Fibroblast of peridontal ligament (primary cell): ENCODE measurements around the gene PMIS2.

Experiments
- DNase-seq: peaks from one replicate; pipeline ENCODE4 v3.0.0-alpha.2; 2010; ENCODE audit errors: extremely low read depth

The PMIS2 gene

DNA sequence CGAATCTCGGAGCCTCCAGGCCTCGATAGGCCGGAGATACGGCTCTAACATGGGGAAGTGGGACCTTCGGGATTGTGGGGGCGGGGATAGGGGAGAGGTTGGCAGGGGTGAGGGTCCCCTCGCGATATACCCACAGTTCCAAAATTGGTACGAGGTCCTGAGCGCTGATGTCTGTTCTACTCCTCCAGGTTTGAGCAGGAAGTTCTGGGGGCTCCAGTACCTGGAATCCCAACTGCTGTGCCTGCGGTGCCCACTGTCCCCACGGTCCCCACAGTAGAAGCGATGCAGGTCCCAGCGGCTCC, 43.3 kb downstream of the PMIS2 start:
- no peak for DNase-seq

DNA sequence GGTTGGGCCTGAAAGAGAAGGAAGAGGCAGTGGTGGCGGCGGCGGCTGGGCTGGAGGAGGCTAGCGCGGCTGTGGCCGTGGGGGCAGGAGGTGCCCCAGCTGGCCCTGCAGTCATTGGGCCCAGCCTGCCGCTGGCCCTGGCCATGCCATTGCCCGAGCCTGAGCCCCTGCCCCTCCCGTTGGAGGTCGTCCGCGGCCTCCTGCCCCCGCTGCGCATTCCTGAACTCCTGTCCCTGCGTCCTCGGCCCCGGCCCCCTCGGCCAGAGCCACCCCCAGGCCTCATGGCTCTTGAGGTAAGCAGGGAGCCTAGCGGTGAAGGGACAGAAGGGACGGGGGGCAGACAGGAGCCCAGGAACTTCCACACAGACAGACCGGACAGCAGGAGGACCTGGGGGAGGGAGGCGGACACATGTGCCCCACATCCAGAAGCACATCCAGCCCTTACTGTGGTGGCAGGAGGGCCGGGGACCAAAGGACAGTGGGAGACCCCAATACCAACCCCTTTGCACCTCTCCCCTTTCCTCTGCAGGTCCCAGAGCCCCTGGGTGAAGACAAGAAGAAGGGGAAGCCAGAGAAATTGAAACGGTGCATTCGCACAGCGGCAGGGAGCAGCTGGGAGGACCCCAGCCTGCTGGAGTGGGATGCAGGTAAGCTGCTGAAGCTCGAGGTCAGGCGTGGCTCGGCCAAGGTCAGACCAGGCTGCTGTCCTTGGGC, 47.9 kb downstream of the PMIS2 start:
- DNase-seq: no peak

DNA sequence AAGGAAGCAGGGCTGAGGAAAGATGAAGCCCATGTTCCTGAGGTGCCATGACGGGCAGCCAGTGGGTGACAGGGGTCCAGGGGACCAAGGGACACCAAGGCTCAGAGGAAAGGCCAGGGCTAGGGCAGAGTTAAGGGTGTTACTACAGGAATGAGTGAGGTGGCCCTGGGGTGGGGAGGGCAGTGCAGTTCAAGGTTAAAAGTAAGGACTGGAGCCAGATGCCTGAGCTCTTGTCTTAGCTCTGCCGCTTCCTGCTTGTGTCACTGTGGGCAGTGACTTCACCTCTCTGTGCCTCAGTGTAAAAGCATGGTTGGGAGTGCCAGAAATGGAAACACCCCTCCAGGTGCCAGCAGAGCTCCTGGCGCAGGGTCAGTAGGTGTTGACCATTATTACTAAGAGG, 50.7 kb downstream of the PMIS2 start:
- no peak for DNase-seq
